KMS-11 (cell line): ENCODE results near the gene SGCD.

Experiments used
- H2AFZ ChIP-seq: fragments of 200-600 bp; sonication (generic); 2 replicates; pipeline ENCODE4 v1.6.1; 2016; ENCODE audit warnings: antibody characterized with exemption, mixed run types, low read depth
- H3K27ac ChIP-seq: fragments of 200-600 bp; sonication (generic); 2 replicates; pipeline ENCODE4 v1.6.1; 2016; ENCODE audit warnings: mild to moderate bottlenecking, mixed run types
- H3K27me3 ChIP-seq: fragments of 200-600 bp; sonication (generic); 2 replicates; pipeline ENCODE4 v1.6.1; 2017; ENCODE audit warnings: mild to moderate bottlenecking, low read depth, mixed run types, moderate library complexity; ENCODE audit not compliant: insufficient read depth
- H3K36me3 ChIP-seq: fragments of 200-600 bp; sonication (generic); 2 replicates; pipeline ENCODE4 v1.6.1; 2017; ENCODE audit warnings: mild to moderate bottlenecking, mixed run types; ENCODE audit not compliant: insufficient read depth
- H3K4me1 ChIP-seq: fragments of 200-600 bp; sonication (generic); 2 replicates; pipeline ENCODE4 v1.6.1; 2016; ENCODE audit warnings: mild to moderate bottlenecking, low read depth, mixed run types; ENCODE audit not compliant: poor library complexity, severe bottlenecking
- H3K4me2 ChIP-seq: fragments of 200-600 bp; sonication (generic); 2 replicates; pipeline ENCODE4 v1.7.0; 2016; ENCODE audit warnings: mild to moderate bottlenecking, mixed run types
- H3K4me3 ChIP-seq: fragments of 200-600 bp; sonication (generic); IDR thresholded peaks from 2 replicates; pipeline ENCODE4 v1.6.1; 2017; ENCODE audit warnings: low read depth, low read length, mixed read lengths; ENCODE audit not compliant: insufficient read depth
- H3K79me2 ChIP-seq: fragments of 200-600 bp; sonication (generic); 2 replicates; pipeline ENCODE4 v1.6.1; 2016; ENCODE audit warnings: low read depth, mixed run types; ENCODE audit not compliant: insufficient read depth
- H3K9ac ChIP-seq: fragments of 200-600 bp; sonication (generic); 2 replicates; pipeline ENCODE4 v1.6.1; 2016; ENCODE audit warnings: mild to moderate bottlenecking, mixed run types
- H4K20me1 ChIP-seq: fragments of 200-600 bp; sonication (generic); 2 replicates; pipeline ENCODE4 v1.6.1; 2016; ENCODE audit warnings: mild to moderate bottlenecking, mixed run types; ENCODE audit not compliant: insufficient read depth
- CTCF ChIP-seq: fragments of 200-600 bp; sonication (generic); conservative IDR thresholded peaks from 2 replicates; pipeline ENCODE4 v1.6.1; 2017; ENCODE audit warnings: low read depth, mild to moderate bottlenecking, antibody characterized with exemption, low read length, moderate library complexity, mixed read lengths

SGCD gene

GRCh38 chr5:156540491-156540890, 213.5 kb downstream of the SGCD start:
- Histone ChIP-seq H3K9ac (no peak overlapping the region), H3K27ac (no peak overlapping the region), H3K27me3 (no peaks in the 10 kb centered on the region), H3K36me3 (no peaks in the 10 kb centered on the region), H3K4me1 (no peaks in the 10 kb centered on the region), H2AFZ (no peak overlapping the region), H4K20me1 (no peaks in the 10 kb centered on the region), H3K79me2 (no peaks in the 10 kb centered on the region), H3K4me2 (no peak overlapping the region), H3K4me3 (no peak overlapping the region)
- no peak for TF ChIP-seq CTCF

GRCh38 chr5:156541582-156541981, 214.6 kb downstream of the SGCD start:
- no peak overlapping the region for H3K27ac ChIP-seq
- TF ChIP-seq CTCF = no peak
- no peak overlapping the region for H3K9ac ChIP-seq
- no peaks in the 10 kb centered on the region for H3K27me3 ChIP-seq
- H4K20me1 ChIP-seq = no peaks in the 10 kb centered on the region
- H2AFZ ChIP-seq = no peak overlapping the region
- H3K4me3 ChIP-seq = no peak overlapping the region
- no peak overlapping the region for H3K4me2 ChIP-seq
- no peaks in the 10 kb centered on the region for H3K36me3 ChIP-seq
- H3K4me1 ChIP-seq = no peaks in the 10 kb centered on the region
- H3K79me2 ChIP-seq = no peaks in the 10 kb centered on the region

GRCh38 chr5:156543348-156544145, 216.6 kb downstream of the SGCD start:
- Histone ChIP-seq H3K27ac (no peak overlapping the region), H3K36me3 (no peaks in the 10 kb centered on the region), H4K20me1 (no peaks in the 10 kb centered on the region), H3K79me2 (no peaks in the 10 kb centered on the region), H3K4me1 (no peaks in the 10 kb centered on the region), H3K9ac (no peak overlapping the region), H3K27me3 (no peaks in the 10 kb centered on the region), H3K4me3 (no peak overlapping the region), H3K4me2 (no peak overlapping the region), H2AFZ (no peak overlapping the region)
- no peak for TF ChIP-seq CTCF

GRCh38 chr5:156552855-156553358, 225.9 kb downstream of the SGCD start:
- TF ChIP-seq CTCF = no peak
- Histone ChIP-seq H3K27ac (no peak overlapping the region), H3K36me3 (no peaks in the 10 kb centered on the region), H3K4me2 (no peak overlapping the region), H3K9ac (no peak overlapping the region), H3K27me3 (no peaks in the 10 kb centered on the region), H4K20me1 (no peaks in the 10 kb centered on the region), H2AFZ (no peak overlapping the region), H3K4me3 (no peak overlapping the region), H3K79me2 (no peaks in the 10 kb centered on the region), H3K4me1 (no peaks in the 10 kb centered on the region)
